ENCODE measurements around the gene APAF1. TPM values are rescaled to one million over a fixed set of nuclear protein-coding genes. Genes with fewer than 3 reads are reported as not detected.

APAF1 gene
- total RNA-seq, 2 experiments from 2014 or later, result 33.4 to 35.9 TPM

DNA sequence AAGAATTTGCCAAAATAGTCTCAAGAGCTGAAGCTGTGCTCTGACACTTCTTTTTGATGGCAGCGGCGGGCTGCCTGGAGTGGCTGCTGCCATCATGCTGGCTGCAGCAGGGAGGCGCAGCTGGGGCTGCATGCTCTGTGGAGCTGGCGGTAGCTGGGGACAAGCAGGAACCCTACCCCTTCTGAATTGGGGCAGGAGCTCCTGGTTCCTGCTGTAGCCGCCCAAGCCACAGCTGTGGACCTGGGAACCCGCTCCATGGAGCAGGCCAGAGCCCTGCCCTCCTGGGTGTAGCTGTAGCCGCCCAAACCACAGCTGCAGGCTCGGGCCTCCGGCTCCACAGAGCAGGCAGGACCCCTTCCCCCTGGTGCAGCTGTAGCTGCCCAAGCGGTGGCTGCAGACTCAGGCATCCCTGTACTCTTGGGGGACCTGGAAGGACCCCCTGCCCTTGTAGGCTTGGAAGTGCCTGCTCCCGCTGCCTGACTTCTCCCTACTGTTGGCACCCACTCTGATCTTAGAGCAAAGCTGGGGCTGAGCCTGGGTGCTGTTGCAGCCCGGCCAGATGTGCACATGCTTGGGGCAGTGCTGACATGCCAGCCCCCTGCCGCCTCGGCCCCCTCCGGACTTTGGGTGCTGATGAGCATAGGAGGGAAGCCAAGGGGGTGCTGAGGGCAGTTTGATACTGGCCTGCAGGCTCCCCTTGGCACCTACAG lies 33.3 kb downstream of the APAF1 start:
- H3K4me1 Mint-ChIP-seq (ENCODE audit: low read depth), result no peaks in the 10 kb centered on the region
- H3K9me3 Mint-ChIP-seq (ENCODE audit: insufficient read depth), result no peaks in the 10 kb centered on the region
- peaks cover 38% of the 10 kb centered on the region for H3K36me3 Mint-ChIP-seq (ENCODE audit: low read depth)
- DNase-seq (no peak), ATAC-seq (no peak)
- POLR2A ChIA-PET, result interaction anchor here (0.9 kb wide), 1 partner anchor 85 kb away, joined by 3 read pairs; the partner anchor contains the start of gene SLC25A3
- H3K27ac Mint-ChIP-seq, result no peak overlapping the region
- CTCF ChIA-PET, result interaction anchor here (1.2 kb wide), 1 partner anchor 13 kb away, joined by 3 read pairs; no protein-coding TSS in a partner anchor
- no peak overlapping the region for H3K4me3 Mint-ChIP-seq
- no peaks in the 10 kb centered on the region for H3K27me3 Mint-ChIP-seq (ENCODE audit: low read depth)

DNA sequence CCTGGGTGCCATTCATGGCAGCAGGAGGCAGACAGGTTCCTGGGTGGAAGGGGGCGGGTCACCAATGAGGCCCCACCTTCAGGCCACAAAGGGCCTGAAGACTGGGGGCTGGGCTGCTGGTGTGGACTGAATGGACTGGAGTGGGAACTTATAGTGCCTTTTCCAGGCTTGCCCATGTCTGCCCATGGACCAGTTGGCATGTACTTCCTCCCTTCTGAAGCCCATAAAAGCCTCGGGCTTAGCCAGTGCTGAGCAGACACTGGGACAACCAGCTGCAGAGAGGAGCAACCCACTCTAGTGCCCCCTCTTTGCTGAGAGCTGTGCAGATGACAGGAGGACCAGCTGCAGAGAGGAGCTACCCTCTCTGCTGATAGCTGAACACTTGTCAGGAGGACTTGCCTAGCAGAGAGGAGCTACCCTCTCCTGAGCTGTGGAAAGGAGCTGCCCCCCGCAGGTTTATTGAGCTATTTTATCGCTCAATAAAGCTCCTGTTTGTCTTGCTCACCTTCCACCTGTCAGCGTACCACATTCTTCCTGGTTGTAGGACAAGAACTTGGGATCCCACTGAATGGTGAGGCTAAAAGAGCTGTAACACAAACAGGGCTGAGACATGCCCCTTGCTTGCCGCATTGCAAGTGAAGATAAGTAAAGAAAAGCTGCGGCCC lies 34.0 kb downstream of the APAF1 start:
- Mint-ChIP-seq H3K36me3 (ENCODE audit: low read depth) (peaks cover 35% of the 10 kb centered on the region), H3K4me1 (ENCODE audit: low read depth) (no peaks in the 10 kb centered on the region), H3K27ac (no peak overlapping the region), H3K9me3 (ENCODE audit: insufficient read depth) (no peaks in the 10 kb centered on the region), H3K4me3 (no peak overlapping the region), H3K27me3 (ENCODE audit: low read depth) (no peaks in the 10 kb centered on the region)
- POLR2A ChIA-PET, result interaction anchor here (0.9 kb wide), 1 partner anchor 85 kb away, joined by 3 read pairs; the partner anchor contains the start of gene SLC25A3
- DNase-seq, result no peak
- CTCF ChIA-PET, result interaction anchor here (0.6 to 1.2 kb wide), 3 partner anchors 12 to 943 kb away, joined by 3 read pairs; no protein-coding TSS in a partner anchor
- ATAC-seq, result no peak

DNA sequence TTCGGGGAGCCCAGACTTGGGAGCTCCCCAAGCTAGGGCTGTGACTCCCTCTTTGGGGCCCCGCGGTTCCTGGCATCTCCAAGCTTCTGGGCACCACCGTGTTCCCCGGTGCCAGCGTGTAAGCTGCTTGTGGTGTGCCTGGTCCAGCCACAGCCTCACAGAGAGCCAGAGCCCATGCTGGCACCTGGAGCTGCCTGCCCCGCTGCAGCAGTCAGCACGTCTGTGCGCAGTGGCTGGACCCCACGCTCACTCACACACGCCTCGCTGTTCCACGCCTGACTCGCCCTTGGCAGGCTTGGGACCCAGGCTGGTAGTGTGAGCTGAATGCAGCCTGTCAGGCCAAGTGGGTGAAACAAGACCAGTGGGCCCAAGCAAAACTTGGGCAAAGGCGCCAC lies 34.5 kb downstream of the APAF1 start:
- H3K4me3 Mint-ChIP-seq, result no peak overlapping the region
- H3K27me3 Mint-ChIP-seq (ENCODE audit: low read depth), result no peaks in the 10 kb centered on the region
- H3K27ac Mint-ChIP-seq, result no peak overlapping the region
- no peaks in the 10 kb centered on the region for H3K9me3 Mint-ChIP-seq (ENCODE audit: insufficient read depth)
- POLR2A ChIA-PET, result interaction anchor here (0.9 kb wide), 1 partner anchor 86 kb away, joined by 3 read pairs; the partner anchor contains the start of gene SLC25A3
- CTCF ChIA-PET, result interaction anchor here (0.6 to 1.0 kb wide), 3 partner anchors 11 to 942 kb away, joined by 3 to 4 read pairs (median 3); no protein-coding TSS in a partner anchor
- no peak for DNase-seq
- peaks cover 36% of the 10 kb centered on the region for H3K36me3 Mint-ChIP-seq (ENCODE audit: low read depth)
- no peaks in the 10 kb centered on the region for H3K4me1 Mint-ChIP-seq (ENCODE audit: low read depth)
- no peak for ATAC-seq

DNA sequence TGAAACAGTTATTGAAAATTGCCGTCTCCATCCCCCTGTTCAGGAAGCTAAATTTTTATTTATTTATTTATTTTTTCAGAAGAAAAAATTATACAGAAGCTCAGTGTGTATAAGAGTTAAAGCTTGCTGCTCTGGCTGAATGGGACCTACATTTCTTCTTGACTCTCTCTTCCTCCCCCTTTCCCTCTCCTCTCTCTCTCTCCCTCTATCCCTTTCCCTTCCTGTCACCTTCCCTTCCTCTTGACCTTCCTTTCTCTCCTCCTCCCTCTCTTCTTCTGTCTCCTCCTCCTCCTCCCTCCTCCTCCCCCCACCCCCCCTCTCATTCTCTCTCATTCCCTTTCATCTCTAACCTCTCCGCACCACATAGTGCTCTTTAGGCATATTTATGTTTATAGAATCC lies 39.1 kb downstream of the APAF1 start:
- H3K4me1 Mint-ChIP-seq (ENCODE audit: low read depth), result no peaks in the 10 kb centered on the region
- H3K9me3 Mint-ChIP-seq (ENCODE audit: insufficient read depth), result no peaks in the 10 kb centered on the region
- ChIA-PET POLR2A (no interaction called here), CTCF (no interaction called here)
- no peak overlapping the region for H3K27ac Mint-ChIP-seq
- ATAC-seq, result no peak
- H3K27me3 Mint-ChIP-seq (ENCODE audit: low read depth), result no peaks in the 10 kb centered on the region
- no peak overlapping the region for H3K4me3 Mint-ChIP-seq
- H3K36me3 Mint-ChIP-seq (ENCODE audit: low read depth), result peaks cover 48% of the 10 kb centered on the region
- DNase-seq, result no peak

DNA sequence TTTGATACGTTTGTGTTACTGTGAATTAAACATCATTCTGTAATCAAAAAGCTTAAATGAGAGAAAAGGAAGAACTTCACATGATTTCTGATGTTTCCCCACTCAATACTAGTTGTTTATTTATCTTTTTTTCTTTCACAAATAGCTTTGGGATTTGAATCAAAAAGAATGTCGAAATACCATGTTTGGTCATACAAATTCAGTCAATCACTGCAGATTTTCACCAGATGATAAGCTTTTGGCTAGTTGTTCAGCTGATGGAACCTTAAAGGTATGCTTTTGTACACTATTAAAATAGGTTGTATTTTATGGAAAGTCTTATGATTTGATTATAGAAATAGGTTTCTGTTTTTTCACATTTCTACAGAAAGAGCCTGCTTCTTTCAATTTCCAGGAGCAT lies 41.5 kb downstream of the APAF1 start:
- Mint-ChIP-seq H3K36me3 (ENCODE audit: low read depth) (peaks cover 47% of the 10 kb centered on the region), H3K4me1 (ENCODE audit: low read depth) (peaks cover 3% of the 10 kb centered on the region), H3K9me3 (ENCODE audit: insufficient read depth) (no peaks in the 10 kb centered on the region), H3K27ac (no peak overlapping the region), H3K4me3 (no peak overlapping the region), H3K27me3 (ENCODE audit: low read depth) (no peaks in the 10 kb centered on the region)
- DNase-seq, result no peak
- ChIA-PET CTCF (no interaction called here), POLR2A (no interaction called here)
- ATAC-seq, result no peak

DNA sequence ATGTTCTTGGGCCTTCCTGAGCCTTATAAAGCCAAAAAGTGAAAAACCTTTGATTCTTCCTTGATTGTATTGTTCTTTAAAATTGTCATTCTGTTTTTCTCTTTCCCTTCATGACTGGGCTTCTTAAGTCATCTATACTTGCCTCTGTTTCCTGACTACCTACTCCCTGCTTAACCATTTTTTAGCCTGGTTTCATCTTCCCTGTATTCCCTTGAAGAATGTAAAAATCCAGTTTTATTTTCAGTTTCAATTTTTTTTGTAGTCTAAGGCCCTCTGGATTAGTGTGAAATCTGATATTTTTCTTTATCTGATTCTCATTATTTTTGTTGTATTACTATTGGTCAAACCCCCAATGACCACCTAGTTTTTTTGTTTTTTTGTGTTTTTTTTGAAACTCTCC lies 46.3 kb downstream of the APAF1 start:
- ATAC-seq (no peak), DNase-seq (no peak)
- Mint-ChIP-seq H3K27me3 (ENCODE audit: low read depth) (no peaks in the 10 kb centered on the region), H3K4me1 (ENCODE audit: low read depth) (peaks cover 3% of the 10 kb centered on the region), H3K36me3 (ENCODE audit: low read depth) (peaks cover 46% of the 10 kb centered on the region), H3K4me3 (no peak overlapping the region), H3K9me3 (ENCODE audit: insufficient read depth) (no peaks in the 10 kb centered on the region), H3K27ac (no peak overlapping the region)
- ChIA-PET POLR2A (no interaction called here), CTCF (interaction anchor here (1.0 kb wide), 1 partner anchor 13 kb away, joined by 3 read pairs; no protein-coding TSS in a partner anchor)

DNA sequence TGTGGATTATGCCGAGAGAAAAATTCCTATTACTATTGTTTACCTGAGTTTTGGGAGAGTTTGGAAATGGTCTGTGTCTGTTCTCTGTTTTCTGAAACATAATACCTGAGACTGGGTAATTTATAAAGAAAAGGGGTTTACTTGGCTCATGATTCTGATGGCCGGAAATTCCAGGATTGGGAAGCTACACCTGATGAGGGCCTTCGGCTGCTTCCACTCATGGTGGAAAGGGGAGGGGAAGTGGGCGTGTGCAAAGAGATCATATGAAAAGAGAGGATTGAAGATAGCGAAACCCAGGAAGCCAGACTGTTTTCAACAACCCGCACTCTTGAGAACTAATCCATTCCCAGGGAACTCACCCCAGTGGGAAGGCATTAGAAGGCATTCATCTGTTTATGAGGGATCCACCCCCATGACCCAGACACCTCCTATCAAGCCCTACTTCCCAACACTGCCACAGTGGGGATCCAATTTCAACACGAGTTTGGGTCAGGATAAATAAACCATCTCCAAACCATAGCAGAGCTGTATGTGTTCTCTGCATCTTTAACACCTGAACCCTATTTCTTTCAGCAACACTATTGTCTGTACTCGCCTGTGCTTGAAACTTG lies 51.1 kb downstream of the APAF1 start:
- H3K27me3 Mint-ChIP-seq (ENCODE audit: low read depth), result no peaks in the 10 kb centered on the region
- CTCF ChIA-PET, result no interaction called here
- no peak overlapping the region for H3K27ac Mint-ChIP-seq
- ATAC-seq (no peak), DNase-seq (no peak)
- H3K9me3 Mint-ChIP-seq (ENCODE audit: insufficient read depth), result no peaks in the 10 kb centered on the region
- no peak overlapping the region for H3K4me3 Mint-ChIP-seq
- peaks cover 4% of the 10 kb centered on the region for H3K4me1 Mint-ChIP-seq (ENCODE audit: low read depth)
- H3K36me3 Mint-ChIP-seq (ENCODE audit: low read depth), result peaks cover 41% of the 10 kb centered on the region
- POLR2A ChIA-PET, result interaction anchor here (0.6 kb wide), 1 partner anchor 85 kb away, joined by 3 read pairs; no protein-coding TSS in a partner anchor

DNA sequence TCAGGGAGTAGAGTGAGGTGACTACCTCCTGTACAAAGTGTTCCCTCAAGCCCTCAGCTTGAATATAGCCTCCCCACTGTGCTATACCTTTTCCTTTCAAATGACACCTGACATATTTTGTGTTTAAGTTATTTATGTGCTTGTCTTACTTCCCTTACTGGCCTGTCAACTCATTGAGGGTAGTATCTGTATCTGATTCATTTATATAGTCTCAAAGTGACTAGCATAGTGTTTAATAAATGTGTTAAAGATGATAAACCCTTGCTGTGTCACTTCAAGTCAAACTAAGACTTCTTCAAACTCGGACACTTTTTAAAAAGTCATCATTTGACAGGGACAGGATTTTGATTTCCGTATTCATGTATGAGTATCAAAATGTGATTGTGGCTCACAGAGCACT lies 52.1 kb downstream of the APAF1 start:
- ATAC-seq (no peak), DNase-seq (no peak)
- peaks cover 36% of the 10 kb centered on the region for H3K36me3 Mint-ChIP-seq (ENCODE audit: low read depth)
- ChIA-PET CTCF (no interaction called here), POLR2A (no interaction called here)
- H3K27me3 Mint-ChIP-seq (ENCODE audit: low read depth), result no peaks in the 10 kb centered on the region
- no peak overlapping the region for H3K4me3 Mint-ChIP-seq
- peak overlapping the region; percentile 27 for H3K27ac Mint-ChIP-seq
- peaks cover 1% of the 10 kb centered on the region for H3K4me1 Mint-ChIP-seq (ENCODE audit: low read depth)
- no peaks in the 10 kb centered on the region for H3K9me3 Mint-ChIP-seq (ENCODE audit: insufficient read depth)

DNA sequence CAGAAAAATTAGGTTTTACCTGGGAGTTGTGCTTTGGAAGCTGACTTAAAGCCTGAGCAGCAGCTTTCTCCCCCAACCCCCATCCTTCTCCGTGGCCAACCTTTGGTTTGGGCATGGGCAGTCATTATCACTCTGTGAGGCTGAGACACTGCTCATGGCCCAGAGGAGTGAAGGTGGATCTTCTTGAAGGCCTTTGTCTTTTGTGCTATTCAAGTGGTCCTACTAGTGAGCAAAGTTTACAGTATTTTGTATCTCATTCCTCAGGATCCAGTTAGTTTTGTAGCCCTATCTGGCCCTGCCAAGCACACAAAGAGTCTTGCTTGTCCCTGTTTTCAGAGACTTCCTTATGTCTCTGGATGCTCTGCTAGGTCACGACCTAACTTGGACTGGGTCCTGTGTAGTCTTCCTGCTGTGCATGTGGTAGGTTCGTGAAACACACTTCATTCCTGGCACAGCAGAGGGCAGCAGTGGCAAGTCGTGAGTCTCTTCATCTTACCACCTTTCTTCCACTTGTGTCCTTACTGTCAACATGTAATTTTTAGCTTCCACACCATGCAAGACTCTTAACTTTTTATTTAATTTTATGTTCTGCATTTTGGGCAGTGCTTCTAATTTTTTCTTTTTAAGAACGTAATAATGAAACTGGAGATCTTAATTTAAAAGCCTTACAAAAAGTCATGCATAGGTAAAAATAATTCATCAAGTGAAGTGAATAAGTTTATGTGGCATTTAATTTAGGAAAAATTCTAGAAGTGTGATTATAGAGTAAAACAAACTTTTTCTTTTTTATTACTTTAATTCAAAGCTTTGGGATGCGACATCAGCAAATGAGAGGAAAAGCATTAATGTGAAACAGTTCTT lies 53.7 kb downstream of the APAF1 start:
- no peak overlapping the region for H3K4me3 Mint-ChIP-seq
- H3K36me3 Mint-ChIP-seq (ENCODE audit: low read depth), result peaks cover 33% of the 10 kb centered on the region
- no peaks in the 10 kb centered on the region for H3K27me3 Mint-ChIP-seq (ENCODE audit: low read depth)
- DNase-seq (peak; percentile 66), ATAC-seq (peak; percentile 82)
- POLR2A ChIA-PET, result no interaction called here
- H3K9me3 Mint-ChIP-seq (ENCODE audit: insufficient read depth), result no peaks in the 10 kb centered on the region
- H3K4me1 Mint-ChIP-seq (ENCODE audit: low read depth), result peaks cover 1% of the 10 kb centered on the region
- CTCF ChIA-PET, result interaction anchor here (0.7 to 2.0 kb wide), 8 partner anchors 12 to 299 kb away, joined by 3 to 13 read pairs (median 4); no protein-coding TSS in a partner anchor
- peak overlapping the region; percentile 34 for H3K27ac Mint-ChIP-seq

DNA sequence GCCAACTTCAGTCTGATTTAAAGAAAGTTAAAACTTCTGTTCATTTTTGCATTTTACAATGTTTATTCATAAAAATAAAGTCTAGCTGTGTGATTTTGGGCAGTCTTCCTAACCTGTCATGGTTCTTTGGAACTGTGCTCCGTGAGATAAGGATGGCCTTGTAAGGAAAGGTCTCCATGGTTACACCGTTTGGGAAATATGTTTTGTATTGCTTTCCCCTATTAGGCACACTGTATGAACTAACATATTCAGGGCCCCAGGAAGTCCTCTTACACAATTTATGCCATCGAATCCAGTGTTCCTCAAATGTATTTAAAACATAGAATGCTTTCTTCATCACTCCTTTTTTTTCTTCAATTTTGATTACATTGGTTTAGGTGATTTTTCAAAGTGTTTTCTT lies 54.5 kb downstream of the APAF1 start:
- ChIA-PET POLR2A (no interaction called here), CTCF (interaction anchor here (0.7 to 2.0 kb wide), 8 partner anchors 11 to 299 kb away, joined by 3 to 13 read pairs (median 4); no protein-coding TSS in a partner anchor)
- Mint-ChIP-seq H3K4me3 (no peak overlapping the region), H3K36me3 (ENCODE audit: low read depth) (peaks cover 29% of the 10 kb centered on the region), H3K27ac (no peak overlapping the region), H3K4me1 (ENCODE audit: low read depth) (peaks cover 1% of the 10 kb centered on the region), H3K27me3 (ENCODE audit: low read depth) (no peaks in the 10 kb centered on the region), H3K9me3 (ENCODE audit: insufficient read depth) (no peaks in the 10 kb centered on the region)
- ATAC-seq (no peak), DNase-seq (no peak)

DNA sequence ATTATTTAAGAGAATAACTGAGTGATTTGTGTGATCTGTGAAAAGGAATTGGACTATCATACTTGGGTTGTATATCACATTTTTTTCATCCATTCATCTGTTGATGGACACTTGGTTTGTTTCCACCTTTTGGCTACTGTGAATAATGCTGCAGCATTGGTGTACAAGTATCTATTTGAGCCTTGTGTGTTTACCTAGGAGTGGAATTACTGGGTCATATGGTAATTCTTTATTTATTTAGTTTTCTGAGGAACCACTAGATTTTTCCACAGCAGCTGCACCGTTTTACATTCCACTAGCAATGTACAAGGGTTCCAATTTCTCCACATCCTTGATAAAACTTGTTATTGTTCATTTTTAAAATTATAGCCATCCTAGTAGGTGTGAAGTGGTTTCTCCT lies 56.1 kb downstream of the APAF1 start:
- CTCF ChIA-PET, result no interaction called here
- H3K27me3 Mint-ChIP-seq (ENCODE audit: low read depth), result no peaks in the 10 kb centered on the region

More for the DNA sequence above, 56.1 kb downstream of the APAF1 start:
- H3K4me3 Mint-ChIP-seq, result no peak overlapping the region
- no peaks in the 10 kb centered on the region for H3K9me3 Mint-ChIP-seq (ENCODE audit: insufficient read depth)
- H3K27ac Mint-ChIP-seq, result no peak overlapping the region
- DNase-seq (no peak), ATAC-seq (no peak)
- H3K4me1 Mint-ChIP-seq (ENCODE audit: low read depth), result peaks cover 1% of the 10 kb centered on the region
- POLR2A ChIA-PET, result no interaction called here
- peaks cover 24% of the 10 kb centered on the region for H3K36me3 Mint-ChIP-seq (ENCODE audit: low read depth)
